ENCODE measurements around the gene CBX1.

Gene CBX1

DNA sequence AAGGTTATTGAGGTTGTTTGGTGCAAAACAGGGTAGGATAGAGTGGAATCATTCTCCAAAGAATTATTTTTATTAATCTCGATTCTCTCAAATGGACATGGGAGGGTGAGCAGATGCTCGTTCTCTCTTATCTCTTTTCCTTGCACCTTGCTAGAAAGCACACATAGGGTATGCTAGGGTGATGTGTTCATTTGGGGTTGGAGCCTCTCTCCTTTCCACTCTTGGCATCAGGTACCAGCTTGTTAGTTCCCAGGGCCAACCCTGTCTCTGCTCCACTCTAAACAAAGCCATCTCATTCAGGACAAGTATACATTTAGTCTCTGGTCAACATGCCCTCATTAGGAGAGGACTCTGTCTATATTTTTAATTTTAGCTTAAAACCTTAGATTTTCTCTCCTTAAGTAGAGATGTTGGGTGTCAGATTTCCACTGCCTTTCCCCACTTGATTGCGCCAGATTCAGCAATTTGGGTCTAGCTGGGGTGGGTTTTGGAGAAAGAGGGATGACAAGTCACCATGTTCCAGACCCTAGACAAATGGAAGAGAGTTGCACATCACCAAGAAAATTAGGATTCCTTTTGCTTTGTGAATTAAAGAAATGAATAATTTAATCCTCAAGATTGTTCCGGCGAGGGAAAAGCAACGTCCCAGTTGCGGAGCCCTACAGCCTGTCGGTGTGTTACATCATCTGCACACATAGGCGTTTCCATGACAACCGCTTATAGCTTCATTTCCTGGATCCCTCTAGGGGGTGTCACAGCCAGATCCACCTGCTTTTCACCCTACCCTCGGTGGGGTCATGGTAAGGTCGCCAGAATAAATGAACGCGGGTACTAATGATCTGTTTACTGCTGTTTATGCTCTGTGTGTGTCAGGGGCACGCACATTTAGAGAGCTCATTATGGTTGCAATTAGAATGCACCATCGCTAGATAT lies 47.8 kb upstream of the CBX1 start:
- no peak overlapping the region for H3K27ac ChIP-seq (ENCODE audit: low read length, poor library complexity, severe bottlenecking)
- H3K9ac ChIP-seq (ENCODE audit: low read length) = no peak overlapping the region
- no peak overlapping the region for H3K4me2 ChIP-seq (ENCODE audit: low read length, poor library complexity, severe bottlenecking)
- no peak for DNase-seq
- H3K9me3 ChIP-seq (ENCODE audit: control insufficient read depth, low read length) = no peaks in the 10 kb centered on the region
- H3K4me3 ChIP-seq (ENCODE audit: insufficient read depth in 1 of 2, low read depth in 1 of 2, low read length in 2 of 2) = no peak overlapping the region
- no peak overlapping the region for H2BK12ac ChIP-seq (ENCODE audit: low read length in 2 of 2)
- H2BK5ac ChIP-seq (ENCODE audit: low read depth, low read length, poor library complexity, severe bottlenecking) = no peak overlapping the region
- WGBS = 73% methylated on average over 12 of the region's 16 CpGs
- no peak overlapping the region for H2BK120ac ChIP-seq (ENCODE audit: low read depth, low read length)
- no peak overlapping the region for H3K23ac ChIP-seq (ENCODE audit: low read length in 2 of 2)
- no peak overlapping the region for H4K91ac ChIP-seq (ENCODE audit: low read length)
- H4K8ac ChIP-seq (ENCODE audit: low read length) = no peak overlapping the region
- H3K18ac ChIP-seq (ENCODE audit: low read depth in 1 of 2, low read length in 2 of 2) = no peak overlapping the region
- no peaks in the 10 kb centered on the region for H3K4me1 ChIP-seq (ENCODE audit: control insufficient read depth, insufficient read depth, low read depth, low read length)
- no peak overlapping the region for H2AFZ ChIP-seq (ENCODE audit: low read depth, low read length)
- H2BK15ac ChIP-seq (ENCODE audit: low read depth, poor library complexity, severe bottlenecking) = no peak overlapping the region
- H3K36me3 ChIP-seq (ENCODE audit: control insufficient read depth in 1 of 2, insufficient read depth in 2 of 2, low read depth in 1 of 2, low read length in 2 of 2) = no peaks in the 10 kb centered on the region
- H3K27me3 ChIP-seq (ENCODE audit: control insufficient read depth in 1 of 2, insufficient read depth in 1 of 2, low read length in 2 of 2) = peaks cover 65 to 93% of the 10 kb centered on the region in 2 experiments
- H3K79me1 ChIP-seq (replicated peaks; ENCODE audit: low read length, poor library complexity, severe bottlenecking) = no peaks in the 10 kb centered on the region
- H2AK5ac ChIP-seq (ENCODE audit: low read length, severe bottlenecking) = no peak overlapping the region
- no peak overlapping the region for H3K4ac ChIP-seq (ENCODE audit: low read depth in 1 of 2, low read length in 2 of 2)
- H3K14ac ChIP-seq (ENCODE audit: low read length in 2 of 2) = no peak overlapping the region

DNA sequence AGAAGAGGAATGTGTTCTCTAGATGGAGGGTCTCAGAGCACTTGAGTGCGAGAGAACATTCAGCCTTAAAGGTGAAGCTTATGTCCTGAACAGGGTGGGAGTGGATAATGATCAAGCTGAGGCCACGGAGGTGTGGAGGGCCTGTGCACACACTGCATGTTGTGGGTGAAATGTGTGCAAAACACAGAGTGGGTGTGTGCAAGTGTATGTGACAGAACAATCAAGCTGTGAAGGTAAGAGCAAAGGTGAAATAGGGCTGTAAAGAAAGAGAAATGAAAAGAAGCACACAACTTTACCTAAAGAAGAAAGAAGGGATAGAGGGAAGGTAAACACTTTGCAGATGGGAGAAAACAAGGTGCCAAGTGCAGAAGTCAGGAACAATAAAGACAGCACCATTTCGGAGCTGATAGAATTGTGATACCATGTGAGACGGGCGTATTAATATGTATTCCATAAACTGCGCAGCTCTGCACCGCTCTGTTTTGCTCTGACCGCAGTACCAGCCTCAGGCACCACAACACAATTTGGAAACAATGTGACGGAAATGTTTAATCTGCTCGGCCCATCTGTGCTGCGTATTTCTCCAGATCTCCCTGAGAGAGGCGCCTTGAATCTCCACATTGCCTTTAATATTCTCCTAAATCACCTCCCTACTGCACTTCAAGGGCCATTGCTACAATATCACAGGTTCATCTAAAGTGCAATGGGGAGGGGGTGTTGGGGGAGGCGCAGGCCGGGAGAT lies 46.9 kb upstream of the CBX1 start:
- H2BK5ac ChIP-seq (ENCODE audit: low read depth, low read length, poor library complexity, severe bottlenecking) = no peak overlapping the region
- H2AFZ ChIP-seq (ENCODE audit: low read depth, low read length) = no peak overlapping the region
- no peak overlapping the region for H3K4ac ChIP-seq (ENCODE audit: low read depth in 1 of 2, low read length in 2 of 2)
- H3K27ac ChIP-seq (ENCODE audit: low read length, poor library complexity, severe bottlenecking) = no peak overlapping the region
- no peaks in the 10 kb centered on the region for H3K4me1 ChIP-seq (ENCODE audit: control insufficient read depth, insufficient read depth, low read depth, low read length)
- no peaks in the 10 kb centered on the region for H3K36me3 ChIP-seq (ENCODE audit: control insufficient read depth in 1 of 2, insufficient read depth in 2 of 2, low read depth in 1 of 2, low read length in 2 of 2)
- H2BK12ac ChIP-seq (ENCODE audit: low read length in 2 of 2) = no peak overlapping the region
- DNase-seq = no peak
- H3K14ac ChIP-seq (ENCODE audit: low read length in 2 of 2) = no peak overlapping the region
- H3K4me3 ChIP-seq (ENCODE audit: insufficient read depth in 1 of 2, low read depth in 1 of 2, low read length in 2 of 2) = no peak overlapping the region
- H3K9me3 ChIP-seq (ENCODE audit: control insufficient read depth, low read length) = no peaks in the 10 kb centered on the region
- 91% methylated on average over 10 of the region's 14 CpGs for WGBS
- H3K79me1 ChIP-seq (replicated peaks; ENCODE audit: low read length, poor library complexity, severe bottlenecking) = no peaks in the 10 kb centered on the region
- H3K27me3 ChIP-seq (ENCODE audit: control insufficient read depth in 1 of 2, insufficient read depth in 1 of 2, low read length in 2 of 2) = peaks cover 70 to 96% of the 10 kb centered on the region in 2 experiments
- H2AK5ac ChIP-seq (ENCODE audit: low read length, severe bottlenecking) = no peak overlapping the region
- H3K18ac ChIP-seq (ENCODE audit: low read depth in 1 of 2, low read length in 2 of 2) = no peak overlapping the region
- no peak overlapping the region for H2BK15ac ChIP-seq (ENCODE audit: low read depth, poor library complexity, severe bottlenecking)
- no peak overlapping the region for H3K23ac ChIP-seq (ENCODE audit: low read length in 2 of 2)
- H4K91ac ChIP-seq (ENCODE audit: low read length) = no peak overlapping the region
- no peak overlapping the region for H3K4me2 ChIP-seq (ENCODE audit: low read length, poor library complexity, severe bottlenecking)
- H2BK120ac ChIP-seq (ENCODE audit: low read depth, low read length) = no peak overlapping the region
- H4K8ac ChIP-seq (ENCODE audit: low read length) = no peak overlapping the region
- H3K9ac ChIP-seq (ENCODE audit: low read length) = no peak overlapping the region

DNA sequence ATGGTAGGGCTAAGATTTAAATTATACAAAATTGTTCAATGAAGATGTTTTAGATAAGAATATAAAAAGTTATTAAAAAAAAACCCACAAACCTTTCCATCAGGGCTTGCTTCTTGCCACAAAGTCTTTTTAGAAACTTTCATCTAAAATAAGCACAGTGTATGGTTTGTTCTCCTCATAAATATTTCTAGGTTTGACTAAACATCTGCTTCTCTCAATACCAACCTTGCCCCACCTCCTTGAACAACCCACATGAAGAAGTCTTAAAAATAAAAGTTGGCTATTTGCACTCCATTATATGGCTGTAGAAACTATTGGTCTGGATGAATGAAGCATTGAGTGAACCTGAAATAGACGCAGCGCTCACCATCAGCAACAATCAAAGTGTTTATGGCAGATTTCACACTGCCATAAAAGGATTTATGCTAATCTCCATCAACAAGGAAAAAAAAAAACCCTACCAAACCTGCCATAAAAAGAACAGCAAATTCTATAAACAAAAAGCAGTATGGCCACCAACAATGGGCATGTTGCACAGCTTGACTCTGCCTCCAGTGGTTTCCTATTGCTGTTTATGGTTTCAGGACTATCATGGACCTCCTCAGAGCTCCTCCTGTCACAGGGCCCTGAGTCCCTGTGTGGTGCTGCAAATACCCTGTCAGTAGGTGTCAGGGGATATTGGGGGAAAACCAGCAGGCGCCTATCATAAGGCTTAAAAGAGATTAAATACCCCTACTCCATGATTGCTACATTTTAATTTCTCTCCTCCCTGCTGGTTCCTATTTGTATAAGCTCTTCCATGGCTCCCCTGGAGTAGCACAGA lies 43.9 kb upstream of the CBX1 start:
- H4K8ac ChIP-seq (ENCODE audit: low read length) = no peak overlapping the region
- no peak overlapping the region for H3K4ac ChIP-seq (ENCODE audit: low read depth in 1 of 2, low read length in 2 of 2)
- H3K18ac ChIP-seq (ENCODE audit: low read depth in 1 of 2, low read length in 2 of 2) = no peak overlapping the region
- H2AFZ ChIP-seq (ENCODE audit: low read depth, low read length) = no peak overlapping the region
- H3K9me3 ChIP-seq (ENCODE audit: control insufficient read depth, low read length) = no peaks in the 10 kb centered on the region
- no peaks in the 10 kb centered on the region for H3K4me1 ChIP-seq (ENCODE audit: control insufficient read depth, insufficient read depth, low read depth, low read length)
- H3K14ac ChIP-seq (ENCODE audit: low read length in 2 of 2) = no peak overlapping the region
- H2BK12ac ChIP-seq (ENCODE audit: low read length in 2 of 2) = no peak overlapping the region
- H3K23ac ChIP-seq (ENCODE audit: low read length in 2 of 2) = no peak overlapping the region
- DNase-seq = no peak
- H3K9ac ChIP-seq (ENCODE audit: low read length) = no peak overlapping the region
- no peaks in the 10 kb centered on the region for H3K36me3 ChIP-seq (ENCODE audit: control insufficient read depth in 1 of 2, insufficient read depth in 2 of 2, low read depth in 1 of 2, low read length in 2 of 2)
- H4K91ac ChIP-seq (ENCODE audit: low read length) = no peak overlapping the region
- H3K4me3 ChIP-seq (ENCODE audit: insufficient read depth in 1 of 2, low read depth in 1 of 2, low read length in 2 of 2) = no peak overlapping the region
- no peak overlapping the region for H2BK5ac ChIP-seq (ENCODE audit: low read depth, low read length, poor library complexity, severe bottlenecking)
- no peak overlapping the region for H2BK15ac ChIP-seq (ENCODE audit: low read depth, poor library complexity, severe bottlenecking)
- no peaks in the 10 kb centered on the region for H3K79me1 ChIP-seq (replicated peaks; ENCODE audit: low read length, poor library complexity, severe bottlenecking)
- H3K27me3 ChIP-seq (ENCODE audit: control insufficient read depth in 1 of 2, insufficient read depth in 1 of 2, low read length in 2 of 2) = peaks cover 57 to 93% of the 10 kb centered on the region in 2 experiments
- no peak overlapping the region for H3K27ac ChIP-seq (ENCODE audit: low read length, poor library complexity, severe bottlenecking)
- no peak overlapping the region for H2AK5ac ChIP-seq (ENCODE audit: low read length, severe bottlenecking)
- H2BK120ac ChIP-seq (ENCODE audit: low read depth, low read length) = no peak overlapping the region
- no peak overlapping the region for H3K4me2 ChIP-seq (ENCODE audit: low read length, poor library complexity, severe bottlenecking)
- 99% methylated on average over 3 of the region's 3 CpGs for WGBS

Data from mesenchymal stem cell (in vitro differentiated cells and primary cell).